Fibroblast of skin of scalp (primary cell): ENCODE data around the gene NPBWR2.
A peak's percentile ranks its signal among the peaks of the same experiment; 100 is the strongest.
"Not testable (repeated sequence)": the region's sequence is repeated elsewhere in the genome, so short reads cannot be mapped to it uniquely, and the experiment has no call there.

Experiments
- DNase-seq: peaks from one replicate; pipeline ENCODE4 v3.0.0-alpha.2; 2013

NPBWR2 gene

DNA sequence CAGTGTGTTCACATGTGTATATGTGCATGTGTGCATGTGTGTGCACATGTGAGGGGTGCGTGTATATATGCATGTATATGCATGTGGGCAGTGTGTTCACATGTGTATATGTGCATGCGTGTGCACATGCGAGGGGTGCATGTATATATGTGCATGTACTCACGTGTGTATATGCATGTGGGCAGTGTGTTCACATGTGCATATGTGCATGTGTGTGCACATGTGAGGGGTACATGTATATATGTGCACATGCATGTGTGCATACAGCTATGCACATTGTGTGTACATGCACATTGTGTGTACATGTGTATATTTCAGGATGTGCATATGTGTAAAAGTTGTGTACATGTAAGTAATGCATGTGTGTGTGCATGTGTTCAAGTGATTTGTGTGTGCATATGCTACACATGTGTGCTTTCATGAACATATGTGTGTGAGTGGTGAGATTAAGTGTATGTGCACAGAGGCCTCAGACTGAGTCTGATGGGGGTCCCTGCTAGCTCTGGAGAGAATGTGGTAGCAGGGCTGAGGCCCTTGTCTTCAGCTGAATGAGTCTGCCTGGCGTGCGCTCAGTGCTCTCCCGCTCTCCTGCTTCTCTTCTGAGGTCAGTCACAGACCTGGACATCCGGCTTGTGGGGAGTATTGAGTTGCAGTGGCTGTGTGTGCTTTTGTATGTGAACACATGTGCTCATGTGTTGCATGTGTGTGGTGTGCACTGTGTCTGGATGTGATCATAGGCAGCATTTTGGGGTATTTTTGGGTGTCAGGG, 37.0 kb upstream of the NPBWR2 start:
- DNase-seq = no peak

DNA sequence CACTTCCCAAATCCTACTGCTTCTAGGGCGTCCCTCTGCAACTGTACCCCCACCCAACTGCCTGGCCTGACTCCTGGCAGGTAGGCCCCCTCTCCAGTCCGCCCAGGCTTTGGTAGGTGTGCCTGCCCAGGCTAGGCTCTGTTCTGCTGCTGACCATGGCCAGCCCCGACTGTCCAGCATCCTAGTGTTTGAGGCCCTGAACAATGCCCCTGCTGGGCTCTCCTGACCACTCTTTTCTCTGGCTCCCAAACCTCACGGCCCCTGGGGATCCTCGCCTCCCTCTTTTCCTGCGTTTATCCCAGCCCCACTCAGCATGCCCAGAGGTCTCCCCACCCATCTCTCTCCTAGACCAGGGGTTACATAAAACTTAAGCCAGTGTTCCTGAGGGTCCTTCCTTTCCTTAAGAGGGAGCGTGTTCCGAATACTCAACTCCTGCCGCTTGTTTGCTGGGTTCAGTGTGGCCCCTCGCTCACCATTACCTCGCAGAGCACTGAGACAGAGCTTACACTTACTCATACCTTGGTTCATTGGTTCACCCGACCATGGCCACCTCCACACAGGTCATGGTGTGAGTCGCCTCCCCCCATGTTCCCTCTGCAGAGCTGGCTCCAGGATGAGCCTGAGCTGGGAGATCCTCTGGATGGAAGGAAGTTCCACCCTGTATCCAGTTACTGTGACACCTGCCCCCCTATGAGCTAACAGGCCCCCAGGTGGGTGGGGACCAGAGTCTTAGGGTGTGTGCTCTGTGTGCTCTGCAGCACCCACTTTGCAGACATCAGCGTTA, 35.8 kb upstream of the NPBWR2 start:
- no peak for DNase-seq

DNA sequence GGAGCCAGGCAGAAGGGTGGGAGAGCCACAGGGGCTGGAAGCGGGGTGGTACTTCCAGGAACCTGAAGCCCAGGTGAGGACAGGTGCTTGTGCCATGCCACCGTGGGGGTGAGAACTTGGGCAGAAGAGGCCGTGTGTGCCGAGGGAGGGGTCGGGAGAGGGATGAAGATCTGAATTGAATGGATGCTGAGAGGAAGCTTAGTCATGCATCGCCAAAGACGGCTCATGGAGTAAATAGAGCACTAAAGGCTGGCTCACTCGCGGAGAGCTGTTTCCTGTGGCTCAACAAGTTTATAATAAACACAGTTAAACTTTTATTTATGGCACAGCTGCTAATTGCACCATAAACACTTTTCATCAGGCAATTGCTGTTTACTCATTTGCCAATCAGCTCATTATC, 35.2 kb upstream of the NPBWR2 start:
- DNase-seq = no peak

DNA sequence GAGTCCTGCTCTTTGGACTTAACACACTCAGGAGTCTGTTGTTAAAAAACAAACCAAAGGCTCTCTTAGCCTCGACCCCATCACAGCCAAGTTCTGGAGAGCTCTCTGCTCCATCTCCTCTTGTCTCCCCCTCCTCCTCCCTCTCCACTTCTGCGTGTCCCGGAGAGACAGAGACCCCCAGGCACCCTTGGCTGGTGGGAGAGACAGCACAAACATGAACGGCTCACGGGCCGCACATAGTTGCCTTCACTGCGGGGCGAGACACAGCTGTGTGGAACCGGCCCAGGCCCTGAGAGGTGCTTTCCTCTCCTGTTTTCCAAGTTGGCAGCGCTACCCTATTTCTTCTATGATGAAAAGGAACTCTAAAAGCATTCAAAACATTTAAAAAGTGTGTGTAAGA, 33.6 kb upstream of the NPBWR2 start:
- no peak for DNase-seq

DNA sequence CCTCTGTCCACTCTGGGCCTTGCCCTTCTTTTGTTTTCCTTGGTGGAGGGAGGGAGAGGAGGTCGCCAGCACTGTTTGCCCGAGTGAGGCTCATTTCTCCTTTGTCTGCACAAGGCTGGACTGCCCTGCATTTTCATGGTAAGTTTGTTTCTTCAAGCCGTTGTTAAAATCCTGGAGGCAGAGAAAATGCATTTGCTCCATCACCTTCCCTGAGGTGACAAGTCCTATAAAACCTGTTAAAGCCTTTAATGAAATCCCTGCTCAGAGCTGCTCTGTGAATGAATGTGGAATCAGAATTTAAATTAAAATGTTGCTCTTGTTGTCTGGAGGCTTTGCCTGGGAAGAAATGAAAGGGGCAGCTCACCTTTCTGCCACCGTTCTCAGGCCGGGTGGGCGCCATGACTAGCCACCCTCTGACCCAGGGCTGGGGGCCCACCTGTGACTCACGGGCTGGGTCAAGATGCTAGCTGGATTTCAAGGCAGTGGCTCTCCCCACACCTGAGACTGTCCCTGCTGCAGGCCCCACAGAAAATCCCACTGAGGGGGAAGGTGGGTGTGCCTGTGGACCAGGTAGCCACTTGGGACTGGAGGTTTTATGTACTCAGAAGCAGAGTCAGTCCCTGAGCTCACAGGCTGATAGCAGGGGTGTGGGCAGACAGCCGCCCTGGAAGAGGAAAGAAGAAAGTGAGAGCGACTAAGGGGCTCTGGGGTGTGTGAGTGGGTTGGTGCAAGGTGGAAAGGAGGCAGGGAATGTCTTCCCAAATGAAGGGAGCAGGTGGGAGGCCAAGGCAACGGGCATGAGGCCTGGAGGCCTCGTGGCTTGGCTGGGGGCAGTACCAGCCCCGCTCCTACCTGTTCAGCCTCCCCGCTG, 32.9 kb upstream of the NPBWR2 start:
- DNase-seq = no peak

DNA sequence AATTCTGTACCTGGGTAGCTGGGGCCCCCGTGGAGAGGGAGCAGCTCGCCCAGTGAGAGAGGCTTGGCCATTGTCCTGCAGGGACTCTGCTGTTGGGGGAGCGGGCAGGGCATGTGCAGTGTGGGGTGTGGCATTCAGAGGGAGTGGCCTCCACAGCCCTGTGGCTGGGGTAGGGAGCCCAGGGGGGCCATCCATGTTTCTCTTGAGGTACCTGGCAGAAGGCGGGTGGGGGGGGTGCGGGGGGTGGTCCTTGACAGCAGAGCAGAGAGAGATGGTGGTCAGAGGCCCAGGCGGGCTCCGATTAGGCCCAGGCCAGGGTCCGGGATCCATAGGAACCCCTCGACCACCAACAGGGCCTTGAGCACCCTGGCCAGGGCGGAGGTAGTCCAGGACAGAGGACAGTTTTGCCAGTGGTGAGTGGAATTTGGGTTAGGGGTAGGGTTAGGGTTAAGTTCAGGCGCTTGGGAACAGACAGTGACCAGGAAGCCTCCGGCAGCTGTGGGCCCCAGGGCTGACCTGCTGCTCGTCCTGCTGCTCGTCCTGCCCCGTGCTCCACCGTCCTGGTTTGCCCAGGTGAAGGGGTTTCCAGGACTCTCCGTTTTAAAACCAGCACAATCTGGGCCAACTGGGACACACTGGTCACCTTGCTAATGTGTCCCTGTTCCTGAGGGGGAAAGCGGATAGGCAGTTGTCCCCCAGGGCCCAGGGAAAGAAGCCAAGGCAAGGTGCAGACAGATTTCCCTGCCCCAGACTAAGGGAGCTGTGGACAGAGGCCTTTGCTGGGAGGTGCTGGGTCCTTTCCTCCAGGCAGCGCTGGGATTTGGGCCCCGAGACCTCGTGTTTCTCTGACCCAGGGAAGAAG, 32.1 kb upstream of the NPBWR2 start:
- no peak for DNase-seq

DNA sequence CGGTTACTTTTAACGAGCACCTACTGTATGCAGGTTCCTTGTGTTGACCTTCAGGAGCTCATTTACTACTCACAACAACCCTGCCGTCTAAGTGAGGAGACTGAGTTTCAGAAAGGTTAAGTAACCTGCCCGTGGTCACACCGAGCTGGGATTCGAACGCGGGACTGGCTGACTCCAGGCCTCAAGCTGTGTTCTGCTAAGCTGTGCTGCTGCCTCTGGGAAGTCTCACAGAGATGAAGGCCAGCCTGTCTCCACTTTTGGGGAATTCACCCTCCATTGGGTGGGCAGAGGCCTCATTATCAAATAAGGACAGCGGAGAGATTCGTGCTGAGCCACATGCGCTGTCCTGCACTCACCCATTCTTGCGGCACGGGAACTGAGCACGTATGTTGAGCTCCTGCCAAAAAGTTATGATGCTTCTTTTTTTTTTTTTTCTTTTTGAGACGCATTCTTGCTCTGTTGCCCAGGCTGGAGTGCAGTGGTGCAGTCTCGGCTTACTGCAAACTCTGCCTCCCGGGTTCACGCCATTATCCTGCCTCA, 31.0 kb upstream of the NPBWR2 start:
- no peak for DNase-seq

DNA sequence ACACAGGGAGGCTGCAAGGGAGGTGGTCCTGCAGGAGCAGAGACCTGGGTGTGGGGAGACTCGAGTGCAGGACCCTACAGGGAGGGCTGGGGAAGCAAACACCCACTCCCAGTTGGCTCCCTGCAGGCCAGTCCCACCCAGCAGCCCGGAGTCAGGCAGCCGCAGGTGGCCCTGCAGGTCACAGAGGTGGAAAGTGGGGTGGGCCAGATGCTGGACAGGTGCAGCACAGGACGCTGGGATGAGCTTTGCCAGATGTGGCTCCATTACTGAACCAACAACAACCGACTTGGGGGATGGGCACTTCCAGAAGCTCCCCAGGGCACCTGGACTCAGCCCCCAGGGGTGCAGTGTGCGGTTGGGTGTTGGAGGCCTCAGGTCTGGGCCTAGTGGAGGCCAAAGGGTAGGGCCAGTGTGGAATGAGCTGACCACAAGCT, 30.2 kb upstream of the NPBWR2 start:
- DNase-seq = no peak

DNA sequence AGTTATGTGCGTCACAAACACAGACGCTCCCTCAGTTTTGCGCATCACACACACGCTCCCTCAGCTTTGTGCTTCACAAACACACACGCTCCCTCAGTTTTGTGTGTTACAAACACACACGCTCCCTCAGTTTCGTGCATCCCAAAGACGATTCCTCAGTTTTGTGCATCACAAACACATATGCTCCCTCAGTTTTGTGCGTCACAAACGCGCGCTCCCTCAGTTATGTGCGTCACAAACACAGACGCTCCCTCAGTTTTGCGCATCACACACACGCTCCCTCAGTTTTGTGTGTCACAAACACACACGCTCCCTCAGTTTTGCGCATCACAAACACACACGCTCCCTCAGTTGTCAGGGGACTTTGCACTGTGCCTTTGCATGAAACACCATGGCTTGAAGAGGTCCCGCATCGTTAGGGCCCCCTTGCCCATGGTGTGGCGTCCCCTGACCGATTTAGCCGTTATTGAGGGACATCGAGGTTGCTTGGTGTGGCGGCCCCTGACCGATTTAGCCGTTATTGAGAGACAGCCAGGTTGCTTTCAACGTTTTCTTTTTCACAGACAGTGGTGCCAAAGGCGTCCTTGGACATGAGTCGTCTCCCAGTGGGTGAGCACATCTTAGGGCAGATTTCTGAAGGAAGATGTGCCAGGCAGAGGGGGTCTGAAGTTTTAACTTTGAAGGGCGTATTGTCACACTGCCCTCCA, 28.8 kb upstream of the NPBWR2 start:
- no peak for DNase-seq

DNA sequence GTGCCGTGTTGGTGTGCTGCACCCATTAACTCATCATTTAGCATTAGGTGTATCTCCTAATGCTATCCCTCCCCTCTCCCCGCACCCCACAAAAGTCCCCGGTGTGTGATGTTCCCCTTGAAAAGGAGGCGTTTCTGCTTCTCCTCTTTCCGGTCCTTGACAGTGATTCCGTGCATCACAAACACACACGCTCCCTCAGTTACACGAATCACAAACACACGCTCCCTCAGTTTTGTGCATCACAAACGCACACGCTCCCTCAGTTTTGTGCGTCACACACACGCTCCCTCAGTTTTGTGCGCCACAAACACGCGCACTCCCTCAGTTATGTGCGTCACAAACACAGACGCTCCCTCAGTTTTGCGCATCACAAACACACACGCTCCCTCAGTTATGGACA, 27.4 kb upstream of the NPBWR2 start:
- DNase-seq = not testable (repeated sequence)

DNA sequence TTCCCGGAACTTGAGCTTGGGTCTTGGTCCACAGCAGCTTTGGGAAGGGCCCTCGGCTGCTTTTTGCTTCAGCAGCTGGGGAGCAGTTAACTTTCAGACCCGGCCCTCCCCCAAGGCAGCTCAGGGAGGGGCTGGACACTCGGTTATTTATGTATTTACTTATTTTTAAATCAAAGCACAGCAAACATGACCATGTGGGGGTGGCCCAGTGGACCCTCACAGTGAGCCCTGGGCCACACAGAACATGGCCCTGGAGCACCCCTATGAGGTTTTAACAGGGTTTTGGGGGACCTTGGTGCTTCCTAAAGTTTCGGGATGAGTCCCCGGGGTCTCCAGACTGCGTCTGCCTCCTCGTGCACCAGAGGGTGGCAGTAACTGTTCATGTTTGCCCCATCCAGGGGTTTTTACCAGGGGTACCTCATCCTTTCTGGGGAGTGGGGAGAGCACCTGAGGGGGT, 26.6 kb upstream of the NPBWR2 start:
- no peak for DNase-seq

DNA sequence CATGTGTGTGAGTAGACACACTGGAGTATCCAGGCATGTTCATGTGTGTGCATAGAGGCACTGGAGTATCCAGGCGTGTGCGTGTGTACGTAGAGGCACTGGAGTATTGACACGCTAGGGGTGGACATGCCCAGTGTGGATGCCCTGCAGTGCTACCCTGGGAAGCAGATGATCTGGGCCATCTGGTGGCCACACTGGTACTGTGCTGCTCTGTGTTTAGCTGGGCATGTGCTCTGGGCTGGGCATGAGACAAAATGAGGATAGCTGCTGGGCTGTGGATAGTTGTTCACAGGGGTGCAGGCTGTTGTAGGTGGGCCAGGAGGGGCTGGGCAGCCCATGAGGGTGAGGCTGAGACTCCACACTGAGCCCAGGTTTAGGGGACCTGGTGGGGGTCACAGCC, 24.0 kb upstream of the NPBWR2 start:
- peak; percentile 23 for DNase-seq

DNA sequence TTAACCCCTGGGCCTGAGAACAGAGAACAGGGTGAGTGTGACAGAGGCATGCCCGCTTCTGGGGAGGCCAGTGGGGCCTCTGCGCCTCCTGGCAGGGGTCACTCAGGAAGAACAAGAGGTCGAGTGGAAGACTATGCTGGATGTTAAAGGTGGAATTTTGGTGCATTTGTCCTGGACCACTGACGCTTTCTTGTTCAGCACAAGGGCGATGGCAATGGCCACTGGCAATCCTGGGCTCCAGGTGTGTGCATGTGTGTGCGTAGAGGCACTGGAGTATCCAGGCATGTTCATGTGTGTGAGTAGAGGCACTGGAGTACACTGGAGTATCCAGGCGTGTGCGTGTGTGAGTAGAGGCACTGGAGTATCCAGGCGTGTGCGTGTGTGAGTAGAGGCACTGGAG, 23.5 kb upstream of the NPBWR2 start:
- DNase-seq = no peak

DNA sequence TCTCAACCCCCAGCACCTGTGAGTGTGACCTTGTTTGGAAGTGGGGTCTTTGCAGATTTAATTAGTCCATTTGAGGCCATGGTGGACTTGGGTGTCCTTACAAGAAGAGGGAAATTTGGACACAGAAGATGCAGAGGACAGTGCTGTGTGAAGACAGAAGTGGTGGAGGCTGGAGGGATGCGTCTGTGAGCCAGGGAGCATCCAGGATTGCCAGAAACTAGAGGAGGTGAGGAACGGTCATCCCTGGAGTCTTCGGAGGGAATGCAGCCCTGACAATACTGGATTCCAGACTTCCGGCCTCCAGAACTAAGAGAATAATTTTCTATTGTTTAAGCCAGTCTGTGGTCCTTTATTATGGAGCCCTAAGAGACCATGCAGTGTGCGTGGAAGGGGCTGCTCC, 22.9 kb upstream of the NPBWR2 start:
- DNase-seq = no peak

DNA sequence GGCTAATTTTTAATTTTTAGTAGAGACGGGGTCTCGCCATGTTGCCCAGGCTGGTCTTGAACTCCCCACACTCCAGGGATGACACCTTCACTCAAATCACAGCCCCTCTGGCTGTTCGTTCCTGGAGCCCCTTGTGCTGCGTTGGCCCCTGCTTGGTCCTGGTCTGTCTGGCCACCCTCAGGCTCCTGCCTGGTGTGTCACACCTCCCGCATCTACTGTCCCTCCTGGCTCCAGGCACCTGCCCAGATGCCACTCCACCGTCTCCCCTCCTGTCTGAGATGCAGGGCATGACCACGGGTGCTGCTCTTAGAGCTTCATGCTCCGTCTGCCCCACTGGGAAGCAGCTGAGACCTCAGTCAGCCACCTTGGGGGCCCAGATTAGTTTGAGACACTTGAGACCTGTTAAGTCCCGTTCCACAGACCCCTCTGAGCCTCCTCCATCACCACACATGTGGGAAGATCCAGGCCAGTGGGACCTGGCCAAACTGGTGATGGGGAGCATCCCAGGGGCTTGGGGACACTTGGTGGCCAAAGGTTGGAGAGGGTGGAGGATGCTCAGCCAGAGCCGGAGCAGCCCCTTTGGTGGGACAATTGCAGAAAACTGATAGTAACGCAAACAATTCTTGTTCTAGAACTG, 21.9 kb upstream of the NPBWR2 start:
- no peak for DNase-seq

DNA sequence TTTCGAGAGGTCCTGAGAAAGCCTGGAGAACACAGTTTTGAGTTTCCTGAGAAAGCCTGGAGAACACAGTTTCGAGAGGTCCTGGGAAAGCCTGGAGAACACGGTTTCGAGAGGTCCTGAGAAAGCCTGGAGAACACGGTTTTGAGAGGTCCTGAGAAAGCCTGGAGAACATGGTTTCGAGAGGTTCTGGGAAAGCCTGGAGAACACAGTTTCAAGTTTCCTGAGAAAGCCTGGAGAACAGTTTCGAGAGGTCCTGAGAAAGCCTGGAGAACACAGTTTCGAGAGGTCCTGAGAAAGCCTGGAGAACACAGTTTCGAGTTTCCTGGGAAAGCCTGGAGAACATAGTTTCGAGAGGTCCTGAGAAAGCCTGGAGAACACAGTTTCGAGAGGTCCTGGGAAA, 16.2 kb upstream of the NPBWR2 start:
- not testable (repeated sequence) for DNase-seq

DNA sequence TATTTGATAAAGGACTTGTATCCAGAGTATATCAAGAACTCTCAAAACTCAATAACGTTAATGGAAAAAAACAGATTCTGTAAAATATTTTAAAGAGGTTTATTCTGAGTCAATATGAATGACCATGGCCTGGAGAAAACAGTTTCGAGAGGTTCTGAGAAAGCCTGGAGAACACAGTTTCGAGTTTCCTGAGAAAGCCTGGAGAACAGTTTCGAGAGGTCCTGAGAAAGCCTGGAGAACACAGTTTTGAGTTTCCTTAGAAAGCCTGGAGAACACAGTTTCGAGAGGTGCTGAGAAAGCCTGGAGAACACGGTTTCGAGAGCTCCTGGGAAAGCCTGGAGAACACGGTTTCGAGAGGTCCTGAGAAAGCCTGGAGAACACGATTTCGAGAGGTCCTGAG, 15.6 kb upstream of the NPBWR2 start:
- DNase-seq = not testable (repeated sequence)

DNA sequence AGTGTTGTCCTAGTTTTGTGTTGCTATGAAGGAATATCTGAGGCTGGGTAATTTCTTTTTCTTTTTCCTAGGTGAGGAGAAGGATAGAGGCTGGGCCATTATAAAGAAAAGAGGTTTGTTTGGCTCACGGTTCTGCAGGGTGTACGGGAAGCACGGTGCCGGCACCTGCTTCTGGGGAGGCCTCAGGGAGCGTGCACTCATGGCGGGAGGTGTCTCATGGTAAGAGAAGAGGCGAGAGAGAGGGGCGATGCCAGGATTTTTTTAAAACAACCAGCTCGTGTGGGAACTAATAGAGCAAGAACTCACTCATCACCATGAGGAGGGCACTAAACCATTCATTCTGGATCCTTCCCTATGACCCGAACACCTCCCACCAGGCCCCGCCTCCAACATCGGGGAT, 14.2 kb upstream of the NPBWR2 start:
- no peak for DNase-seq

DNA sequence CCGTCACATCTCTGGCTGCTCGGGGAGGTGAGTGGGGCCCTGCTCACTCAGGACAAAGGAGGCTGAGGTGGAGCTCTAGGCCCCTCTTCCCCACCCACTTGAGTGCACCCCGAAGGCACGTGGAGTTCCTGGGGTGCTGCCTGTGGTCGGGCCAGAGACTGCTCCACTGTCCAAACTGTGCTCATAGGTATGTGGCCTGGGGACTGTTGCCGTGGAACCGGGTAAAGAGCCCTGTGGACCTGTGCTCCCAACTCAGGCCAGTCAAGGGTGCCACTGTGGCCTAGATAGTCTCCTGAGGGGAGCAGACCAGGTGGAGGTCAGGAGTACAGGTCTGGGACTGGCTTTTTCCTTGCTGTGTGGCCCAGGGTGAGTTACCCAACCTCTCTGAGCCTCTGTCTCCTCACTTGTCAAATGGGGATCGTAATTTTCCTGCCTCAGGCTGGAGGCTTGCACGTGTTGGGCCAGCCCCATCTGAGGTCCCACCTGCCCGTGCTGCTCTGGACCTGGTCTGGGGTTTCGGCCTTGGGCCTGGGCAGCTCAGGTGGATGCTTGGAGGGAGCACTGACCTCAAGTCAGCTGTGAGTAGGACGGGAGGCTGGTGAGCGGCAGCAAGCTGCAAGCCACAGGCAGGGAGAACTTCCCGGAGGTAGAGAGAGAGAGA, 12.4 kb upstream of the NPBWR2 start:
- DNase-seq = no peak

DNA sequence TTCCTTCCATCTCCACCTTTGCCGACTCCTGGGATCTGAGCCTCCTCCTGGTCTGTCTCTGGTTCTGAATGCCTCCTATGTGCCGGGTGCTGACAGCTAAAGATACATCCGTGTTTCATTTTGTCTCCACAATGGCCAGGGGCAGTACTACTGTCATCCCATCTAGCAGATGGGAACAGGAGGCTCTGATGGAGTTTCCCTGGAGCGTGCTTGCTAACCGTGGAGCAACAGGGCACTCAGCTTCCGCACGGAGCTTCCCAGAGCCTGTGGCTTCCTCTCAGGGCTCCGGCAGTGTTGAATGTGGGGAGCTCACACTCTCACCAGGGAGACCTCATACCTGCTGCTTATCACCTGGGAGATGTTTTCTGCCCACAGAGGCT, 11.9 kb upstream of the NPBWR2 start:
- no peak for DNase-seq
